Hepatocyte (in vitro differentiated cells): ENCODE results near the gene SIMC1. TPM values are rescaled to one million over a fixed set of nuclear protein-coding genes. Genes with fewer than 3 reads are reported as not detected.

Source experiments
- DNase-seq: peaks from one replicate; pipeline ENCODE4 v3.0.0-alpha.2; 2016; ENCODE audit warnings: low spot score
- H2AFZ ChIP-seq: fragments of 200-600 bp; sonication (generic); 2 replicates; pipeline ENCODE4 v1.6.0; 2016; ENCODE audit warnings: antibody characterized with exemption, mild to moderate bottlenecking
- H3K27ac ChIP-seq: fragments of 200-600 bp; sonication (generic); 2 replicates; pipeline ENCODE4 v1.5.1; 2016; ENCODE audit warnings: mild to moderate bottlenecking
- H3K27me3 ChIP-seq: fragments of 200-600 bp; sonication (generic); 2 replicates; pipeline ENCODE4 v1.6.1; 2016
- H3K36me3 ChIP-seq: fragments of 200-600 bp; sonication (generic); replicated peaks from 2 replicates; pipeline ENCODE4 v1.5.1; 2016; ENCODE audit warnings: low read depth; ENCODE audit not compliant: insufficient read depth
- H3K4me1 ChIP-seq: fragments of 200-600 bp; sonication (generic); 2 replicates; pipeline ENCODE4 v1.5.1; 2016; ENCODE audit warnings: mild to moderate bottlenecking, moderate library complexity; ENCODE audit not compliant: insufficient read depth
- H3K4me2 ChIP-seq: fragments of 200-600 bp; sonication (generic); 2 replicates; pipeline ENCODE4 v1.6.0; 2016
- H3K4me3 ChIP-seq: fragments of 200-600 bp; sonication (generic); 2 replicates; pipeline ENCODE4 v1.5.1; 2016; ENCODE audit warnings: mild to moderate bottlenecking
- H3K79me2 ChIP-seq: fragments of 200-600 bp; sonication (generic); 2 replicates; pipeline ENCODE4 v1.6.0; 2017; ENCODE audit warnings: mild to moderate bottlenecking
- H3K9me2 ChIP-seq: fragments of 200-600 bp; sonication (generic); replicated peaks from 2 replicates; pipeline ENCODE4 v1.6.0; 2017; ENCODE audit warnings: mild to moderate bottlenecking; ENCODE audit not compliant: insufficient read depth
- H3K9me3 ChIP-seq: fragments of 200-600 bp; sonication (generic); 2 replicates; pipeline ENCODE4 v1.5.1; 2016; ENCODE audit warnings: low read depth, mild to moderate bottlenecking
- H4K20me1 ChIP-seq: fragments of 200-600 bp; sonication (generic); 2 replicates; pipeline ENCODE4 v1.6.0; 2016; ENCODE audit warnings: mild to moderate bottlenecking; ENCODE audit not compliant: insufficient read depth, poor library complexity, severe bottlenecking
- EZH2 ChIP-seq: fragments of 200-600 bp; sonication (generic); IDR thresholded peaks from 2 replicates; pipeline ENCODE4 v1.6.1; 2016; ENCODE audit warnings: antibody characterized with exemption, mild to moderate bottlenecking, borderline replicate concordance
- EZH2phosphoT487 ChIP-seq: fragments of 200-600 bp; sonication (generic); IDR thresholded peaks from one replicate; pipeline ENCODE4 v1.6.1; 2018; ENCODE audit warnings: antibody characterized with exemption, mild to moderate bottlenecking, low read depth, moderate library complexity; ENCODE audit not compliant: unreplicated experiment, severe bottlenecking
- WGBS: methylation state at CpG from one replicate; pipeline ENCODE4 v1.1.6; 2016; ENCODE audit warnings: low lambda C conversion rate; ENCODE audit errors: missing lambda C conversion rate; 5-methylcytosine and 5-hydroxymethylcytosine counted together
- polyA plus RNA-seq: library from polyadenylated mRNA; unstranded; fragments of >200 nt; fragmentation: Nextera tagmentation; extraction: Ambion mirVana; gene quantifications from 2 replicates; pipeline ENCODE4 v1.2.1, GENCODE V29; 2016
- total RNA-seq: library from RNA; depleted of rRNA; stranded (reverse); fragments of >200 nt; gene quantifications from 2 replicates; pipeline ENCODE4 v1.2.3, GENCODE V29; 2014
- TF ChIP-seq, protein P1 (sequence below): fragments of 200-600 bp; sonication (generic); IDR thresholded peaks from 2 replicates; pipeline ENCODE4 v1.5.1; 2016; ENCODE audit warnings: antibody characterized with exemption, mild to moderate bottlenecking; ENCODE audit not compliant: poor library complexity

SIMC1 gene
- total and polyA plus RNA-seq, 2 experiments from 2014 or later, result 34.7 to 37.6 TPM

DNA sequence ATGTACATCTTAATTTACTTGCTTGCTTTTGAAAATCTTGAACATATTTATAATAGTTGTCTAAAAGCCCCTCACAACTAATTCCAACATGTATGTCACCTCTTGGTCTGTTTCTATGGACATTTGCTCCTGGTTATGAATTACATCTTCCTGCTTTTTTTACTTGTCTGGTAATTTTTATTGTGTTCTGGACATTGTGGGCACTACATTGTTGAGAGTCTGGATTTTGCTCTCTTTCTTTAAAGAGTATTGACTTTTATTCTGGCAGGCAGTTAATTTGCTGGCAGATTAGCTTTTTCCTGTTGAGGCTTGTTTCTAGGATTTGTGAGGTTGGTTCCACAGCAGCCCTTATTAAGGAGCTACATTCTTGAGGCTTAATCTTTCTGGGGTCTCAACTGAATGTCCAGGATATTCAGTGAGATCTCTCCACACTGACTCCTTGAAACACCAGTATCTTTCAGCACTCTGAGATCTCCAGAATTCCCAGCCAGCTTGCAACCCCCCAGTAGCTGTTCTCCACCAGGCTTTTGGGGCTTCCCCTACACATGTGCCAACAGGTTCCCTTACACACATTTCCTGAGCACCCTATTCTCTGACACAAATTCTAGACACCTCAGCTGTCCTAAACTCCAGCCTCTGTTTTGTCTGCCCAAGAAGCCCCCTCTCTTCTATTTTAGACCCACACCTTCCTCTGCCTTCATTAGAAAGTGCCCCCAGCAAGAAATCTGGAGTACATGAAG is 96.0 kb downstream of the SIMC1 start:
- Histone ChIP-seq H3K4me1 (no peaks in the 10 kb centered on the region), H3K27me3 (no peaks in the 10 kb centered on the region), H4K20me1 (no peaks in the 10 kb centered on the region), H3K79me2 (no peaks in the 10 kb centered on the region), H2AFZ (no peak overlapping the region), H3K9me3 (no peaks in the 10 kb centered on the region), H3K9me2 (no peaks in the 10 kb centered on the region), H3K27ac (no peak overlapping the region), H3K4me3 (no peak overlapping the region), H3K4me2 (no peak overlapping the region), H3K36me3 (no peaks in the 10 kb centered on the region)
- TF ChIP-seq EZH2phosphoT487, result no peak
- TF ChIP-seq EZH2, result no peak
- TF ChIP-seq, protein P1, sequence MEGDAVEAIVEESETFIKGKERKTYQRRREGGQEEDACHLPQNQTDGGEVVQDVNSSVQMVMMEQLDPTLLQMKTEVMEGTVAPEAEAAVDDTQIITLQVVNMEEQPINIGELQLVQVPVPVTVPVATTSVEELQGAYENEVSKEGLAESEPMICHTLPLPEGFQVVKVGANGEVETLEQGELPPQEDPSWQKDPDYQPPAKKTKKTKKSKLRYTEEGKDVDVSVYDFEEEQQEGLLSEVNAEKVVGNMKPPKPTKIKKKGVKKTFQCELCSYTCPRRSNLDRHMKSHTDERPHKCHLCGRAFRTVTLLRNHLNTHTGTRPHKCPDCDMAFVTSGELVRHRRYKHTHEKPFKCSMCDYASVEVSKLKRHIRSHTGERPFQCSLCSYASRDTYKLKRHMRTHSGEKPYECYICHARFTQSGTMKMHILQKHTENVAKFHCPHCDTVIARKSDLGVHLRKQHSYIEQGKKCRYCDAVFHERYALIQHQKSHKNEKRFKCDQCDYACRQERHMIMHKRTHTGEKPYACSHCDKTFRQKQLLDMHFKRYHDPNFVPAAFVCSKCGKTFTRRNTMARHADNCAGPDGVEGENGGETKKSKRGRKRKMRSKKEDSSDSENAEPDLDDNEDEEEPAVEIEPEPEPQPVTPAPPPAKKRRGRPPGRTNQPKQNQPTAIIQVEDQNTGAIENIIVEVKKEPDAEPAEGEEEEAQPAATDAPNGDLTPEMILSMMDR, result no peak
- no peak for DNase-seq

DNA sequence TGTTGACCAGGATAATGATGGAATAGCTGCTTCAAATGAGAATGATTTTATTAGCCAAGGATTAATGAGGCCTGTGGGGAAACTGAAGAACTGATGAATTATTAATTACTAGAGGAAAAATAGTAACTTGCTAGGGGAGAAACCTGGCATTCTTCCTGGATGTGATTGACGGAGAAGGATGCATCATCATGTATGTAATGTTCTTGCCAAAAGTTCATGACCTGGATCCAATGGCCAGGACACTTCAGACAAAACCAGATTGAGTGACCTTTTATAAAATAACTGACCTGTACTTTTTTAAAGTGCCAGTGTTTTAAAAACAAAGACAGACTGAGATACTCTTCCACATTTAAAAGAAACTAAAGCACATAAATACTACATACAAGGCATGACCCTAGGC is 99.7 kb downstream of the SIMC1 start:
- Histone ChIP-seq H3K9me2 (no peaks in the 10 kb centered on the region), H3K79me2 (no peaks in the 10 kb centered on the region), H2AFZ (no peak overlapping the region), H4K20me1 (no peaks in the 10 kb centered on the region), H3K9me3 (no peaks in the 10 kb centered on the region), H3K4me2 (no peak overlapping the region), H3K4me1 (no peaks in the 10 kb centered on the region), H3K27me3 (no peaks in the 10 kb centered on the region), H3K4me3 (no peak overlapping the region), H3K36me3 (no peaks in the 10 kb centered on the region), H3K27ac (no peak overlapping the region)
- TF ChIP-seq EZH2phosphoT487 (no peak), EZH2 (no peak)
- TF ChIP-seq, protein P1, result no peak
- 95% methylated on average over 1 of the region's 1 CpG for WGBS
- no peak for DNase-seq

DNA sequence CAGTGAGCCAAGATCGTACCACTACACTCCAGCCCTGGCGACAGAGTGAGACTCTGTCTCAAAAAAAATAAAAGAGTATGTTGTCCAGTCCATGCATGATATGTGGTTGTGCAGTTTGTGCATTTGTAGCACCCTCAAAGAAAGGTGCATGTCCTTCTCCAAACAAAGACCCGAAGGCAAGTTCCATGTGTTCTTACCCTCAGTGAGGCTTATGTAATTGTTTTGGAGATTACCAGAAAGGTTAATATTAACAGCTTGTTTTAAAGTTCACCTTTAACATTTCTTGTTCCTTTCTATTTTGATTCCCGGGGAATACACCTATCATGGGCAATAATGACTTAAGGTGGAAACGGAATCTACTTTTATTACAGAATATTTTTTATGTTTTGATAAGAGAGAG is 101.1 kb downstream of the SIMC1 start:
- Histone ChIP-seq H4K20me1 (no peaks in the 10 kb centered on the region), H3K4me2 (no peak overlapping the region), H3K4me3 (no peak overlapping the region), H3K27ac (peak overlapping the region; percentile 44), H3K4me1 (no peaks in the 10 kb centered on the region), H3K9me3 (no peaks in the 10 kb centered on the region), H3K27me3 (no peaks in the 10 kb centered on the region), H2AFZ (no peak overlapping the region), H3K36me3 (no peaks in the 10 kb centered on the region), H3K9me2 (no peaks in the 10 kb centered on the region), H3K79me2 (no peaks in the 10 kb centered on the region)
- DNase-seq, result no peak
- 67% methylated on average over 5 of the region's 5 CpGs for WGBS
- TF ChIP-seq EZH2, result no peak
- no peak for TF ChIP-seq EZH2phosphoT487
- TF ChIP-seq, protein P1, result no peak
